Stimulated activated CD8-positive, alpha-beta memory T cell treated with anti-CD3 and anti-CD28 coated beads, Interleukin-12 subunit alpha, Interleukin-12 subunit beta, amount 100 ng/mL, for 1 hour (primary cell): ENCODE data around the gene SLC6A6.

ENCODE experiments used
- DNase-seq: peaks from one replicate; pipeline ENCODE4 v3.0.0-alpha.2; 2020; ENCODE audit warnings: low read depth

Gene SLC6A6

DNA sequence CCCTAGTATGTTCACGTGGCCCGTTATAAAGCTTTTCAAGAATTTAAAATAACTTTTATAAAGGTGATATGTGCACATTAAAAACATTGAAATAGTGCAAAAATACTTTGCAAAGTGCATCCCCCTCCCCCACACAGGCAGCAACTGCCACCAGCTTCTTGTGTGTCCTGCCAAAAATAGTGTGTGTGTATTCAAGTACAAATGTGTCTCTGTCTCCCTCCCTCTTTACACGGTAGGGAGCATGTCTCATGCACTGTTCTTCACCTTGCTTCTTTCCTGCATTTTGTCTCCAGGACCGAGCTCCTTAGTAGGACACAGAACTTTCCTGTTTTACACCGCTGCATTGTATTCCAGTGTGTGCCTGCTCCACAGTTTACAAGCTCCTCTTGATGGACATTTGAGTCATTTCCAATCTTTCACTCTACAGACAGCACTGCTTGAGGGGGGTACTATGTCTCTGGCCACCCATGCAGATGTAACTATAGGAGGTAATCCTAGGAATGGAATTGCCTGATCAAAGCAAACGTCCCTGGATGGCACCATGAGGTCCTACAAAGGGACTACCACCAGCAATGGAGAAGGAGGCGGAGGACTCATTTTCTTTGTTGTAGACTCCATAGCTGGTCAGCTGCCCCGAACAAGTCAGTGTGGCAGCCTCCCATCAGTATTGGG, 52.4 kb downstream of the SLC6A6 start:
- no peak for DNase-seq

DNA sequence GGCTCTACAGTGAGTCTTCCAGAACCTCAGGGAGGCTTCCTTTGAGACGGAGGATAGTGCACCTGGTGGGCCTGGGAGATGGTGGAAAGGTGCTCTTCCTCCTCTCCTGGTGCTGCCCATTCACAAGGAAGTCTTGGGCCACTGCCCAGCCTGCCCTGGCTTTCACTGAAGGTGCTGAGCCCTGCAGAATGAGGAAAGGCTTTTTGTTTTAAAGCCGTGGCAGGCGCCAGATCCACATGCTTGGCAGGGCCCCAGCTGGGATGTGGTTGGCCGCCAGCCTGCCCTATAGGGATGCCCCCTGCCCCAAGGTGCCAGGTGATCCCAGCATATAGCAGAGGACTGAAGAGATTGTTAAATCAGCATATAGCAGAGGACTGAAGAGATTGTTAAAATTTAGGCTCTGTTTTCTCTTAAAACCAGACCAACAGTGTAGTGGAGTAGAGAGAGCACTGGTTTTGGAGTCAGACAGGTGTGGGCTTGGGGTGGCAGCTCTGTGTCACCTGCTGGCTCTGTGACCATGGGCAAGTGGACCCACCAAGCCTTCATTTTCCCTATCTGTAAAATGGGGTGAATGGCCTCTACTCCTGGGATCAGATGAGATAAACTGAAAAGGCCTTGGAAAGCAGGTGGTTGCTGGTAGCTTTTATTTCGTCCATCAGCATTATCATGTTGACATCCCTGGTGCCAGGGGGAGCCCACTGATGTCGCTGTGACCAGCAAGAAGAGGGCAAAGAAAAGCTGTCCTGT, 53.3 kb downstream of the SLC6A6 start:
- DNase-seq = no peak

DNA sequence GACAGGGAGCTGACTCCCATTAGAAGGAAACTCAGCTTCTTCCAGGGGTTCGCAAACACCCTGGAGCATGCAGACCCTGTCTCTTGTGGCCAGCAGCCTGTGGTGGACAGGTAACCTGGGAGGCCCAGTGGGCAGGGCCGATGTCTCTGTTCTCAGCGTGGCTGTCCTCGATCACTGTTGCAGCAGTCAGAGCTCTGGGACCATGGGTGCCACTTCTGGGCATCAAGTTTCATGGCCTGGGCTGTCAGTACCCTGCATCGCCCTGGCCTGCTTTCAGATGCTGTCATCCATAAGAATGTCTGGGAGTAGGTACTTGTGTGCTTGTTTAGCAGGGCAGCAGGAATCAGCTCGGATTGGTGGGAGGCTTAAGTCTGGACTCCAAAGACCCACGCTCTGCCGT, 54.4 kb downstream of the SLC6A6 start:
- no peak for DNase-seq

DNA sequence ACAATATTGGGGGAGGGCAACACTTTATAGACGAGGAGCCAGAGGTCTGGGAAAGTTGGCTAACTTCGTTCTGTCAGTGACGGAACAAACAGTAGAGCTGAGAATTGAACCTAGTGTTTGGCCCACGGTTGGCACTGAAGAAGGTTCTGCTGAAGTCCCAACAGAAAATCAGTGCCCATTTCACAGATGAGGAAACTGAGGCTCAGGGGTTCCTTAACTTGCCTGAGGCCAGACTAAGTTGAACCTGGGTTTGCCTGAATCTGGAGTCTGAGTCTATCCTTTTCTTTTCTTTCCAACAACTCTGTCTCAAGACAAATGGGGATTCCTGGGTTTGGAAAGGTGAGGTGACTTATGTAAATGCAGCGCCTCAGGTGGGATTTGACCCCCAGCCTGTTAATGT, 55.1 kb downstream of the SLC6A6 start:
- DNase-seq = no peak

DNA sequence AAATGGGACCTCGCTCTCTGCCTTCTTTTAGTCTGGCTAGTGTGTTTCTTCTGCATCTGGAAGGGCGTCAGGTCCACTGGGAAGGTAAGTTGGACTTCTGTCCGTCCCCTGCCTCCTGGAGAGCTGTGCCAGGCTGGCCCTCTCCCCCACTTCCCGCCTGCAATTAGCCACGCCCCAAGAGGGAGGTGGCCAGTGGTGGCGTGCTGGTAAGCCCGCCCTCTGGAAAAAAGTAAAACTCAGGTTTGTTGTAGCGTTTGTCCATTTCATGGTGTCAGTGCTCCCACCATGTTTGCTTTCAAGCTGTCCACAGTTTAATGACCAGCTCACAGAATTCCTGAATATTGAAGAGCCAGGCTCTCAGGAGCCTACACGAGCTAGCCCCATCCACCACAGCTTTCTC, 55.6 kb downstream of the SLC6A6 start:
- no peak for DNase-seq

DNA sequence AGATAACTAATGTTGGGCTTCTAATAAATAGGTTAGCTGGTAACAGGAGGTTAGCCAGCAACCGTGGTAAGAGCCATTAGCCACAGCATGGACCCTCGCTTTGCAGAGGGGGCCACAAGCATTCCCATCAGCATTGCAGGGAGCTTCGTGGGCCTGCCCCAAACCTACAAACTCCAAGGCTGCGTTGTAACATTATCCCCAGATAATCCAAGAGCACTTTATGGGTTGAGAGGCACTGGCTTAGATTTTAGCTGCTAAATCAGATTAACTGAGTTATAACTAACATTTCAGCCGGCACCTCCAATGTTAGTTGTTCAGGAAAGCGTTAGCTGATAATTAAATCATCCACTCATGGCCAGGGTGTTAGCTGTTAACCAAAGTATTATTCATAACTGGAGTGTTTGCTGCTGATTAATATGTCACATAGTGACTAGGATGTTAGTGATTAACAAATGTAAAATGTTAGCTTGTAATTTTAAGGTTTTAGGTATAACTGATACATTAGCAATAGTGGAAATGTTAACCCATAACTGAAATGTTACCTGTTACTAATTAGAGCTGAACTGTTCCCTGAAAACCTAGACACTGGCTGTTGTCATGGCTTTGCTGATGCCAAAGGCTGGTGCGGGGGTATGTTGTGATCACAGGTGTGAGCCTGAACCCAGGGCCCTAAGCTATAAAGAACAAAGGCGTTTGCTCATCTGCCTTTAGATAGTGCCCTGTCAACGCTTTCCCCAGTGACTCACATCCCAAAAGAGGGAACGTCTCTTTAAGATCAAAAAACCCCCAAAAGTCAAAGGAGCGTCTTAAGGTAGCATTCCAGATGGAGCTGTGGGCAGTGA, 56.2 kb downstream of the SLC6A6 start:
- no peak for DNase-seq

DNA sequence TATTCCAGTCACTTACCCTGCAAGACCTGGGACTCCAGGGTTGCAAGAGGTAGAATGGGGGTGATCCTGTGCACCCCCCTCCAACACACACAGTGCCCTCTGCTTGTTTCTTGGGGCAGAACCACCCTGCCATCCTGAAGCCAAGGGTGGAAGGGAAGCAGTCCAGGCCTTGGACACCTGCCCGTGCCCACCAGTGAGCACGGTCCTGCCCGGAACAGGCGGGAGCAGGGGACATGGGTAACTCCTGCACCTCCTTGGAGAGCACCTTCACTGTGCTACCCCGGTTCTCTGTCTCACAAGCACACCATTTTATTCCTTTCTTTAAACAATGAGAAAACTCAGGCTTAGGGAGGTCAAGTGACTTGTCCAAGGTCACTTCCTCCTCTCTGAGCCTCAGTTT, 57.0 kb downstream of the SLC6A6 start:
- DNase-seq = no peak

DNA sequence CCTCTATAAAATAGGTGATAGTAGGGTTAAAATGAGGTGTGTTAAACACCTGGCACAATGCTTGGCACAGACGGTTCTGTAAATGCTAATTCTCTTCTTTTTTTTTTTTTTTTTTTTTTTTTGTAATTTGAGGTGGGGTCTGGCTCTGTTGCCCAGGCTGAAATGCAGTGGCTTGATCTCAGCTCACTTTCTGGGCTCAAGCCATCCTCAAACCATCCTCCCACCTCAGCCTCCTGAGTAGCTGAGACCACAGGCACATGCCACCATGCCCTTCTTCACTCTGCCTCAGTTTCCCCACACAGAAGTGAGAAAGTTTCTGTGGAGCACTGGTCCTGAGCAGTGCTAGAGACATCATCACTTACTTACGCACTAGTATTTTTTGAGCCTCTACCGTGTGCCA, 57.4 kb downstream of the SLC6A6 start:
- no peak for DNase-seq

DNA sequence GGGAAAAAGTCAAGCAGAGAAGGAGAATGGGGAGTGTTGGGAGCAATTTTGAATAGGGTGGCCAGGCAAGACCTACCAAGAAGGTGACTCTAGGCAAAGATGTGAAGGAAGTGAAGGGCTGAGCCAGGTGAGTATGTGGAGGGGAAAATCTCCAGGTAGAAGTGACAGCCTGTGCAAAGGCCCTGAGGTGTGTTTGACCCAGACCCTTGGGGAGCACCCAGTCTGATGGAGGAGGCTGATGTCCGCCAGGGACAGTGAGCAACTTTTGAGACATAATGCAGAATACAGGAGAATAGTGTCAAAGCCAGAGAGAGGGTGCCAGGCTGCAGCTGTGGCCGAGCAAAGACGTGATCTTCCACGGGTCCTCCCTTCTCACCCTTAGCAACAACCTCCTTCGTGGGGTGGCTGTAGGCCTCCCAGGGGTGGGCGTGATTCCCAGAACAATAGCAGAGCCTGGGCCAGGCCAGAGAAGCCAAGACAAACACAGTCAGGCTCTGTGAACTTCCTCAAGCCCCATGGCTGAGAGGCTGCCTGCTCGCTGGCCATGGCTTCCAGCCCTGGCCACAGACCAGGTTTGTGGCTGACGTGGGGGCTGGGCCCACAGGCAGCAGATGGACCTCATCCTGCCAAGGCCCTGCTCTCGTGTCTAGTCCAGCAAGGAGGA, 58.1 kb downstream of the SLC6A6 start:
- no peak for DNase-seq

DNA sequence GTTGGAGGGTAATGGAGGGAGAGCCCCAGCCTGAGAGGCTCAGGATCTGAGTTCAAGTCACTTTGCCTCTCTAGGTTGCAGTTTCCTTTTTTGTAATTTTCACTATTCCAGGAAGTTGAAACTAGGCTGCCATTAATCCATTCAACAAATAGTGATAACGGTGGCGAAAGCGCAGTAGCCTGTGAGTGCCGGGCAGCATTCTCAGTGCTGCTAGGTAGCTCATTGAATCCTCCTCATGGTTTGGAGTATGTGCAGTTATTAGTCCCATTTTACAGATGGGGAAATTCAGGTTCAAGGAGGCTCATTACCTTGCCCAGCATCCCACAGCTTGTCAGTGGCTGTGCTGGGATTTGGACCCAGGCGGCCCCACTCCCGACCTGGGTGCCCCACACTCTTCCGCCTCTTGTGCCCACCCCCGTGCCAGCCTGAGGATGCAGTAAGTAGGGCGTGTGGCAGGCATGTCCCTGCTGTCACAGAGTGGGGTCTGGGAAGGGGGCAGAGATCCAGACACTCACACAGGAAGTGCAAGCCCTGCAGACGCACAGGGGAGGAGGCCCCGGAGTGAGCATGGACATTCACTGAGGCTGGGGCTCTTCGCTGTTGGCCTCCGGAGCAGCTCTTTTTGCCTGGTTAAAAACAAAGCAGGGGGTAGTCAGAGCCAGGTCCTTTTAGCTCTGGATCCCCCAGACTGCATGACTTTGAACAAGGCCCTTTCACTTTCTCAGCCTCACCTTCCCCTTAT, 58.8 kb downstream of the SLC6A6 start:
- DNase-seq = no peak

DNA sequence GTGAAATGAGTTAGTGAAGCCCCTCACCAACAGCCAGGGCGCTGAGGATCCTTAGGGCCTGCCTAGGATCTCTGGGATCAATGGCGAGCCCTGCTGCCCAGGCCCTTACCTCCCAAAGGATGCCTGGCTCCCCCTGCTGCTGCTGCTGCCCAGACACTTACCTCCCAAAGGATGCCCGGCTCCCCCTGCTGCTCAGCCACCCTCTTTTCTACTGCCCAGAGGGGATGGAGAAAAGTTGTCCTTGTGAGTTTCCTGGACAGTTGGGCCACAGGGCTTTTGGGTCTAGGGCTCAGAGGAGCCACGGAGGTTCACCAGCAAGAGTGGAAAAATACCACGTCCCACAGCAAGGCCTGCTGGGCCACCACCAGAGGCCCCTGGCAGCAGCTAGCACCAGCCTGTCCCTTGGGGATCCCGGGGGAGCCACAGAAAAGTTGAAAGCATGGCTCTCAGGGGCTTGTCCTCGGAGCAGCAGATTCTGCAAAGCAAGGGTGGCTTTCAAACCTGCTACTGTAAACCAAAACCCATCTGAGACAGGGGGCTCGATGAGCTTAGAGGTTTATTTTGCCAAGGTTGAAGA, 59.4 kb downstream of the SLC6A6 start:
- peak; percentile 29 for DNase-seq

DNA sequence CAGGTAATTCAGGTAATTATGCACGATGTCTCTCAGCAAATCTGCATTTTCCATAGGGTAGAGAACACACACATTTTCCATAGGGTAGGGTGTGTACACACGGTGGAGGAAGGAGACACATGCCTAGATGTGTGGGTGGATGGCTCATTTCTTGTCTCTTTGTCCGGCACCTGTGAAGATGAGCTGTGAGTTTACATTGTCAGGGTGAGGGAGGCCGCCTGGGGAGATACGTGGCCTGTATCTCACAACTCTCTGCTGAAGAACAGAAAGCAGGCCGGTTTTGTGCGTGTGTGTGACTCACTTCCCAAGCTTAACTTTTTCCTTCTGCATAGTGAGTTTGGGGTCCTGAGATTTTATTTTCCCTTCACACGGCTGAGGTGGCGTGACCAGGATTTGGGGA, 60.3 kb downstream of the SLC6A6 start:
- DNase-seq = no peak

DNA sequence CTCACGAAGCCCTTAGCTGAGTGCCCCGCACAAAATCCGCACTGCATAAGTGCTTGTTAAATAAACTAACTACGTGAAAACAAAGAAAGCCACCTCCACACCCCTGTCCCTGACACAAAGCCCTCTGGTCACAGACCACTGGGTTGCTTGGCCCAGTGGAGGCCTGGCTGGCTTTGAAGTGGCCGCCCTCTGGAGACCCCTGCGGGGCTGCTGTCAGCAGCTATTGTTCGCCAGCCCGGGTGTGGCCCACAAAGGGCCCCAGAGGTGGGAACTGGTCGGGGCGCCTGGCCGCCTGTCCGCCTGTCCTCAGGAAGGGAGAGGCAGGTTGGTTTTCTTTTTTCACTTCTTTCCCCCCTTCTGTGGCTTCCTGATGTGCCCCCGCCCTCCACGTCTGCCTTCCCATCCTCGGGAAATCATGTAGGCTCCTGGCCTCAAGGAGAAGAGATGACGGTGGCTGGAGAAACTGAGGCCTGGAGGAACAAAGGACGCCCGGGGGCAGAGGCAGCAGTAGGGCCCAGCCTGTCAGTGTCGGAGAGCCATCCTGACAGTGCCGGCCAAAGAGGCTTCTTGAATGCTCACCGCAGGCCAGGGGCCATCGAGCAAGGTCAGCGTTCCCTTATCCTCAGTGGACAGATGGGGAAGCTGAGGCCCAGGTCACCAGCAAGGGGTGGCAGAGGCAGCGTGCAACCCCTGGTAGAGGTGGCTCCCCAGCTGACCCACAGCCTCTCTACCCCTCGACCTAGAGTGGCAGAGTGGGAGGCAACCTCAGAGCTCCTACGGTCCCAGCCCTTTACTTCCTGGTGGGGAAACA, 61.1 kb downstream of the SLC6A6 start:
- DNase-seq = no peak

DNA sequence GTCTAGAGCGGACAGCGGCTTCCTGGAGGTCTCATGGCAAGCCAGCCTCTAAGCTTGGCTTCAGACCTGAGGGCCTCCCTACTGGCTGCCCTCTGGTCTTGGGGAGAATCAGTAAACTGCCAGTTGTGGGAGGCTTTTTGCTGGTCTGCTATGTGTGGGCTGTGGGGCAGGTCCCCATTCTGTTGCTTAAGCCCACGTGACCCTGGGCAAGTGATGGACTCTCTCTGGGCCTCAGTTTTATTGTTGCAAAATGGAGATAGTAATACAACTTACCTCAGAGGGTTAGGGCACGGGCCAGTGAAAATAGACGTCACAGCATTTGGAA, 61.7 kb downstream of the SLC6A6 start:
- no peak for DNase-seq

DNA sequence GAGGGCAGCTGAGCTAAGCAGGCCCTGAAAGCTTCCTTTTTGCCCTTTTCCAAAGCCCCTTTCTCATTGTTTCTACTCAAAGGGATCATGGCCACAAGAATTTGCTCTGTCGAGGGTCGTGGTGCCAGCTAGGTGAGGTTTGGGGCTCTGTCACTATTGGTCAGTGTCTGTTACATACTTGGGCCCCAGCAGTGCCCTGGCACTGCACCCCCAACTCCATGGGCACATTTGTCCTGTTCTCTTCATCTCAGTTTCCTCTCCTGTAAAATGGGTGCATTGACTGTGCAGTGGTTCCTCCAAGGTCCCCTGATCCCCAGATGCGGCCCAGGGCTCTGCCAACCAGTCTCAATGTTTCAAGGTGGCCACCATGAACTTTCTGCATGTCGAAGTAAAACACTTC, 62.1 kb downstream of the SLC6A6 start:
- no peak for DNase-seq

DNA sequence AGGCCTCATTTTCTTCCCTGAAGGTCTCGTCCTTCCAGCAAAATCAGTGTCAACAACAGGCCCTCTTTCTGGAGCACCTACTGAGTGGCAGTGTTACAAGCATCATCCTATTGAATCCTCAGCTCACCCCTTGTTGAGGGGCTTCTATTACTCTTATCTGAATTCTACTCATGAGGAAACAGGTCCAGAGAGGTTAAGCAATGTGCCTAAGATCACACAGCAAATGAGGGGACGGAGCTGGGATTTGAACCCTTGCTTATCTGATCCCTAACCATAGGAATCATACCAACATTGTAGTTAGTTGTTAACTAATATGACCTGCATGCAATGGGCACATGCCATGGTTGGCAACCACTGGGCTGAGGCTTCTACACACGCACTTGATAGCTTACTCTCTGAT, 63.0 kb downstream of the SLC6A6 start:
- DNase-seq = no peak

DNA sequence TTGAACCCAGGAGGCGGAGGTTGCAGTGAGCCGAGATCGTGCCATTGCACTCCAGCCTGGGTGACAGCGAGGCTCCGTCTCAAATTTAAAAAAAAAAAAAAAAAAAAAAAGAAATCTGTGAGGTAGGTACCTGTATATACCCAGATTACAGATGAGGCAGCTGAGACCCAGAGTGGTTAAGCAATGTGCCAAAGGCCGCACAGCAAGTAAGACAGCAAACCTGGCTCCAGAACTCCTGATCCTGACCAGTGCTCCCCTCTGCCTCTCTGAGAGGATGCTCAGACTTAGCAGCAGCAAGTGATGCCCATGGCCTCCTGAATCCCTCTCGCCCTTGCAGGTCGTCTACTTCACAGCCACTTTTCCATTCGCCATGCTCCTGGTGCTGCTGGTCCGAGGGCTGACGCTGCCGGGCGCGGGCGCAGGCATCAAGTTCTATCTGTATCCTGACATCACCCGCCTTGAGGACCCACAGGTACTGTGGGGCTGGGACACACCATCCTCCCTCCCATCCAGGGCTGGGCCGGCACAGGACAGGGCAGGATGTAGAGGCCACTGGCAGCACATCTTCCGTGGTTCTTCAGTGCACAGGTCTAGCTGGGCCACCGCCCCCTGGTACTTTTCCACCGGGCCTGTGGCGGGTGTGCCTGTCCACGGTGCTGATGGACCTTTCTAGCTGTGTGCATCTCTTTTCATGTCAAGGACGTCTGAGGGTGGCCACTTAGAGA, 63.9 kb downstream of the SLC6A6 start:
- no peak for DNase-seq

DNA sequence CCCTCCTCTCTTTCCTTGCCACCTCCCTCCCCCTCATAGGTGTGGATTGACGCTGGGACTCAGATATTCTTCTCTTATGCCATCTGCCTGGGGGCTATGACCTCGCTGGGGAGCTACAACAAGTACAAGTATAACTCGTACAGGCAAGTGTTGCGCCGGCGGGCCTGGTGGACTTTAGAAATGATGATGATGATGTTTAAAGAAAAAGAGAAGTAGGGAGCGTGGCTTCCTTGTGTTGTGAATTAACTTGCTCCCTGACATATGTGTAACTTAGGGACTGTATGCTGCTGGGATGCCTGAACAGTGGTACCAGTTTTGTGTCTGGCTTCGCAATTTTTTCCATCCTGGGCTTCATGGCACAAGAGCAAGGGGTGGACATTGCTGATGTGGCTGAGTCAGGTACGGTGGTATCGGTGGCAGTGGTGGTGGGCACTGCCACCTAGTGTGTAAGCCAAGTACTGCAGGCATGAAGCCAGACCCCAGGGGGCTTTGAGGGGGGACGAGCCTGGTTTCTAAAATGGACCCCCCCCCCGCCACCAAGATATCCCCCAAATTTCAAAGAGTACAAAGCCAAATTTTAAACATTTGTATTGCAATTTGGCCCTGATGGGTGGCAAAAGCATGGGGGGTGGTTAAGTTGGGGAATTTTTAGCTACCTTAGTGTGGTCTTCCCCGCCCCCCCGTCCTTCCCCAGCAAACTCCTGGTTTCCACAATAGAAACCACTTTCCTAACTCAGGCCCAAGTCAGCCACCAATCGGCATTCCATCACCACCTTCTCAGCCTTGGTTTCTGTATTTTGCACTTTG, 65.6 kb downstream of the SLC6A6 start:
- peak; percentile 17 for DNase-seq

DNA sequence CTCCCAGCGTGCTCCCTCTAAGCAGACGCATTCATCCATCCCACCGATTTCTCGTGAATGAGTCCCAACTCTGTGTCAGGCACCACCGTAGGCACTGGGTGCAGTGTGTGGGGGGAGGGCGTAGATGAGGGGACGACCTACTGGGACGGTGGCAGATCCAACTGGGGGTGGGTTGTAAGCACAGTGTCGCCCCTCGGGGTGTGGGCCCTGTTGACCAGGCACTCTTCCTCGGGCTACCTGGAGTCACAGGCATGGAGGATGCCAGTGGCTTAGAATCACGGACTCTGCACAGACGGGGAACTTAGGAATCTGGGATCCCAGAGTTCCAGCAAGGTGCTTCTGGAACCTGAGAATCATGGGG, 66.2 kb downstream of the SLC6A6 start:
- DNase-seq = no peak
